ENCODE measurements around the gene SH3BP4. TPM values are rescaled to one million over a fixed set of nuclear protein-coding genes. Genes with fewer than 3 reads are reported as not detected.

The SH3BP4 gene
- total RNA-seq, 4 donors from 2014 or later: 13.5 to 28.4 (median 20.1) TPM

- H3K27me3 ChIP-seq: no peaks in the 10 kb centered on the region
These were observed 126.4 kb downstream of the SH3BP4 start for GRCh38 chr2:235078182-235078581.

GRCh38 chr2:235078914-235079472 is 127.2 kb downstream of the SH3BP4 start:
- Histone ChIP-seq H3K36me3 (no peaks in the 10 kb centered on the region), H3K4me1 (no peaks in the 10 kb centered on the region), H3K27ac (no peak overlapping the region), H3K4me3 (no peak overlapping the region), H3K9me3 (no peaks in the 10 kb centered on the region), H3K27me3 (no peaks in the 10 kb centered on the region)
- intact Hi-C loops (cut with DNase I; ENCODE audit: low total_unique reads): no loop called here
- TF ChIP-seq CTCF (IDR thresholded peaks at IDR 0.05): no peak
- no peak for DNase-seq

More at GRCh38 chr2:235078182-235078581, 126.4 kb downstream of the SH3BP4 start:
- Histone ChIP-seq H3K36me3 (no peaks in the 10 kb centered on the region), H3K4me3 (no peak overlapping the region), H3K9me3 (no peaks in the 10 kb centered on the region), H3K27ac (no peak overlapping the region), H3K4me1 (no peaks in the 10 kb centered on the region)
- TF ChIP-seq CTCF (IDR thresholded peaks at IDR 0.05): no peak
- no peak for TF ChIP-seq POLR2A (IDR thresholded peaks at IDR 0.05)
- no peak for DNase-seq
- intact Hi-C loops (cut with DNase I; ENCODE audit: low total_unique reads): no loop called here

GRCh38 chr2:235080101-235080500 is 128.3 kb downstream of the SH3BP4 start:
- intact Hi-C loops (cut with DNase I; ENCODE audit: low total_unique reads): no loop called here
- Histone ChIP-seq H3K4me1 (no peaks in the 10 kb centered on the region), H3K36me3 (no peaks in the 10 kb centered on the region), H3K27ac (no peak overlapping the region), H3K4me3 (no peak overlapping the region), H3K27me3 (no peaks in the 10 kb centered on the region), H3K9me3 (no peaks in the 10 kb centered on the region)
- DNase-seq: no peak
- TF ChIP-seq CTCF (IDR thresholded peaks at IDR 0.05): no peak
- TF ChIP-seq POLR2A (IDR thresholded peaks at IDR 0.05): no peak

GRCh38 chr2:235082578-235083338 is 130.9 kb downstream of the SH3BP4 start:
- H3K9me3 ChIP-seq: no peaks in the 10 kb centered on the region
- no peaks in the 10 kb centered on the region for H3K4me1 ChIP-seq
- intact Hi-C loops (cut with DNase I; ENCODE audit: low total_unique reads): no loop called here
- DNase-seq: no peak
- H3K27ac ChIP-seq: no peak overlapping the region
- H3K36me3 ChIP-seq: no peaks in the 10 kb centered on the region
- TF ChIP-seq CTCF (IDR thresholded peaks at IDR 0.05) (no peak), POLR2A (IDR thresholded peaks at IDR 0.05) (no peak)
- no peak overlapping the region for H3K4me3 ChIP-seq
- no peaks in the 10 kb centered on the region for H3K27me3 ChIP-seq

- H3K4me3 ChIP-seq: no peak overlapping the region
- H3K27me3 ChIP-seq: no peaks in the 10 kb centered on the region
- no peaks in the 10 kb centered on the region for H3K9me3 ChIP-seq
- intact Hi-C loops (cut with DNase I; ENCODE audit: low total_unique reads): no loop called here
- no peak overlapping the region for H3K27ac ChIP-seq
- H3K4me1 ChIP-seq: no peaks in the 10 kb centered on the region
- no peak for TF ChIP-seq CTCF (IDR thresholded peaks at IDR 0.05)
- TF ChIP-seq POLR2A (IDR thresholded peaks at IDR 0.05): no peak
- H3K36me3 ChIP-seq: no peaks in the 10 kb centered on the region
- no peak for DNase-seq
These were observed 132.0 kb downstream of the SH3BP4 start for GRCh38 chr2:235083822-235084221.

All from uterus (tissue), 4 donors.